ENCODE measurements around the gene CRYBG3. TPM values are rescaled to one million over a fixed set of nuclear protein-coding genes. Genes with fewer than 3 reads are reported as not detected.

Gene CRYBG3
- total RNA-seq, 1 donor from 2014 or later, result 7.5 TPM

- no peak for TF ChIP-seq CTCF (conservative IDR thresholded peaks at IDR 0.05; ENCODE audit: low read depth, low read length)
- DNase-seq (ENCODE audit: low read depth), result no peak
- no peak overlapping the region for H3K4me3 ChIP-seq (ENCODE audit: low read depth, low read length)
Measured at GRCh38 chr3:97992547-97993173, 170.8 kb downstream of the CRYBG3 start.

- no peak for TF ChIP-seq CTCF (conservative IDR thresholded peaks at IDR 0.05; ENCODE audit: low read depth, low read length)
- H3K4me3 ChIP-seq (ENCODE audit: low read depth, low read length), result no peak overlapping the region
- no peak for DNase-seq (ENCODE audit: low read depth)
Measured at GRCh38 chr3:97993526-97993925, 171.7 kb downstream of the CRYBG3 start.

DNA sequence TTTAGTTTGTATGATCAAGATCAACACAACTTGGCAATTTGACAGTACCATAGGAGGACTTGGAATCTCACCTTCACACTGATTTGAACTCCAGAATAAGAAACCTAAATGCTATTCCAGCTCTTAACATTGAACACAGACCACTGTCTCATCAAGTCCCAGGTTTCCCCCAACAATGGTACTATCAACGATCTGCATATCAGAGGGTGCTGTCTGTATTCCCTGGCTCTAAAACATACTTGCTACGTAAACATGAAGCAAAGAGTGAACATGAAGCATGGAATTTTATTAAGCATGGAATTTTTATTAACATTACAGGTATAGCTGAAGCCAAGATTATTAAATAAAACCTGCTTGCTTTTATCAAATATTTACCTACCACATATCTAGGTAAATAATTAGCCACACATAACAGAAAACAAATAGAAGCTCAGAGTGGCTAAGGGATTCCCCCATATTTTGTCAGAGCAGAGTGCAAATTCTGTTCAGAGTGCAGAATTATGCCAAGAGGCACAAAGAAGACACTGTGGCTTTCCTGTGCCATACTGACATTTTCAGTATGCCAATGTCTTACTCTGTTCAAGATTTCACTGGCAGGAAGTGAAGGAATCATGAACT, 172.6 kb downstream of the CRYBG3 start:
- no peak overlapping the region for H3K4me3 ChIP-seq (ENCODE audit: low read depth, low read length)
- no peak for DNase-seq (ENCODE audit: low read depth)
- no peak for TF ChIP-seq CTCF (conservative IDR thresholded peaks at IDR 0.05; ENCODE audit: low read depth, low read length)

Other genes with a start within 250 kb of the CRYBG3 start
- gene ARL6, start 57.3 kb upstream of the CRYBG3 start, total RNA-seq, result 4.0 and 4.3 TPM in 2 replicates
- 15.6 and 26.7 TPM in 2 replicates for gene RIOX2, start 150.4 kb downstream of the CRYBG3 start, total RNA-seq
- not detected in 2 replicates for gene GABRR3, start 213.3 kb downstream of the CRYBG3 start, total RNA-seq